Activated CD4-positive, CD25-positive, alpha-beta regulatory T cell (primary cell): ENCODE results near the gene VANGL2.
"Not testable (repeated sequence)": the region's sequence is repeated elsewhere in the genome, so short reads cannot be mapped to it uniquely, and the experiment has no call there.

Source experiments
- DNase-seq, 4 experiments: peaks; one replicate each; lab custom pipeline; 2025; lab: John Stamatoyannopoulos, UW

Gene VANGL2

GRCh38 chr1:160370561-160371345 lies 29.6 kb upstream of the VANGL2 start:
- no peak for DNase-seq

GRCh38 chr1:160371346-160371631 lies 29.1 kb upstream of the VANGL2 start:
- no peak for DNase-seq

GRCh38 chr1:160371756-160372155 lies 28.6 kb upstream of the VANGL2 start:
- DNase-seq, result no peak

DNA sequence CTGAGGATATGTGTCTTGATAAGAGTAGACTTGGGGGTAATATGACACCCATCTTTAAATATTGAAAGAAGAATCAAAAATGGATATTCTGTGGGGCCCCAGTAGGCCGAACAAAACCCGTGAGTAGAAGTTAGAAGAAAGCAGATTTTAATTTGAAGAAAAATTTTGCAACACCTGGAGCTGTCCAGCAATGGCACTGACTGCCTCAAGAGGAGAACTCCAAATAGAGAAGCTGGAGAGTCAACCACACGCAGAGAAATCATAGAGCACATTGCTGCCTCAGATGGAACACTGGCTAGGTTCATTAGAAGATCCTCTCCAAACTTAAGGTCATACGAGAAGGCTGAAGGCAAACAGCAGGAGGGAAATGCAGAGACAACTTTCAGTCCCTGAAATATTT lies 26.7 kb upstream of the VANGL2 start:
- no peak for DNase-seq

DNA sequence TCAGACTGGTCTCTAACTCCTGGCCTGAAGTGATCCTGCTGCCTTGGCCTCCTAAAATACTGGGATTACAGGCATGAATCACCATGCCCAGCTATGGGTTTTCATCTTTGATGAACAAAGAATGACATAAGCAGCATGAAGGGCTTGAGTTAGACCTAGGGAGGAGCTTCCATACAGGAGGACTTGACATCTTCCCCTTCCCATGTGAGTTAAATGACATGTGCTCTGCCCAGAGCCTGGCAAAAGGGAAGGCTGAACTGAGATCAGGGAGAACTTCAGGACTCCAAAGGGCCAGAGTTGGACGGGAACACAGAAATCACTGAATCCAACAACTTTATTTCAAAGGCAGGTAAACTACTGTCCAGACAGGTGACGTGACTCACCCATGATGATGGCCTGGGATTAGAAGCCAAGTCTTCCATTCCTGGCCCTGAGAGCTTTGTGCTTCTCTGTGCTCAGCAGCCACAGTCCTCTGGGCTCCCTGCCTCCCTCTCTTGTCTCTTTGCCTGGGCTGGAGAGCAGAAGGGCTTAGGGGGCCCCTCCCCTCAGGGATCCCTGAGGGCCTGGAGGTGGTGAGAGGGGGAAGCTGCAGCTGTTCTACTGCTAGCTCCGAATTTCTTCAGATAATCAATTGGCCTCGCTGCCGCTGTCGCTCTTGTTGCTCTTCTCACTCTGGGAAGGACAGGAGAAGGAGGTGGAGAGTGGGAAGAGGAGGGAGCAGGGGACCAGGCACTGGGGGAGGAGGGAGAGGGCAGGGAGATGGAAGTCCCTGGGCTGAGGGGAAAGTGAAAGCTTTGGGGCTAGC lies 25.9 kb upstream of the VANGL2 start:
- no peak for DNase-seq

- DNase-seq, result no peak
Observed at GRCh38 chr1:160375788-160376524, 24.4 kb upstream of the VANGL2 start.

DNA sequence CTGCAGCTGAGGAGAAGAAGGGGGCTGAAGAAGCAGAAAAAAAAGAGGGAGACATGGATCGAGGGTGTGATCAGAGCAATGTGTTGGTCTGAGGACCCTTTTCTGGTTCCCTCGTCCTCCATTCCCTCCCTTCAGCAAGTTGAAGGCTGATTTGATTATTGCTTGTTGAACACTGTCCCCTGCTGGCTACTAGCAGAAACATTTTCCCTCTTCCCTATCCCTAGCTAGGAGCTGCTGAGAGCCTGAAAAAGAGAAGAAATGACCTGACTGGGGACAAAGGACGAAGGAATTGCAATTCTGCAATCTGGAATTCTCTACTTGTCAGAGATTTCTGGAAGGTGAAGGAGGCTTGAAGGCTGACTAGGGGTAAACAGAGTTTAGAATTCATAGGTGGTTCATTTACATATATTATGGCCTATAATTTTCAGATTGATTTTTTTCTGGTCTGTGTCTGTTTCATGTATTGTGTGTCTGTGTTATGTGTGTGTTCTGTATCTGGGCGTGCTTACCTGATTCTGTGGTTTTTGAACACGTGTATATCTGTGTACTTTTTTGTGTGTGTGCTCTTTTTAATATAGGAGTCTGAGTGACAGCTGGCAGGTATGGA lies 23.7 kb upstream of the VANGL2 start:
- no peak for DNase-seq

DNA sequence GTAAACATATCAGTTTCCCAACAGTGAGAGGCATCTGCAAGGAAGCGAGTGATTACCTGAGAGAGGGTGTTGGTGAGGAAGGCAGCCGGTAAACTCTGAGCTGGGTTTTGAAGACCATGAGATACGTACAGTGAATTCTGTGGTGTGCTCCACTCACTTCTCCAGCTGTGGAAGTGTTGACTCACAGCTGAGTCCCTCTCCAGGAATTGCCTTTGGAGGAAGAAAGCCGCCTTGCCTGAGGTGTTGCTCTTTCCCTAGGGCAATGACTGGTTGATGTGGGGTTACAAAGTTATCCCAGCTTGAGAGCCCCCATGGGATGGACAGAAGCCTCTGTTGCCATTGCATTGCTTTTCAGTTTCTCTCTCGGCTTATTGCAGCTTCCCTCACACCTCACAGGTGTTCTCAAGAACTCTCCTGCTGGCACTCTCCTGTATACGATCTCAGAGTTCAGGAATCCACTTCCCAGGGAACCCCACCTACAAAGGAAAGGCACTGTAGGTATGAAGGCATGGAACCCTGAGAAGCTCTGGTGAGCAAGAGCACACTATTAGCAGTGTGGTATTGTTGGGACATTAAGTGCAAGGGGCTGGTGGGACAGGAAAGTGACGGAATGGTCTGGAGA lies 22.7 kb upstream of the VANGL2 start:
- DNase-seq, result no peak

- DNase-seq, result not testable (repeated sequence)
Observed at GRCh38 chr1:160384812-160385211, 15.6 kb upstream of the VANGL2 start.

DNA sequence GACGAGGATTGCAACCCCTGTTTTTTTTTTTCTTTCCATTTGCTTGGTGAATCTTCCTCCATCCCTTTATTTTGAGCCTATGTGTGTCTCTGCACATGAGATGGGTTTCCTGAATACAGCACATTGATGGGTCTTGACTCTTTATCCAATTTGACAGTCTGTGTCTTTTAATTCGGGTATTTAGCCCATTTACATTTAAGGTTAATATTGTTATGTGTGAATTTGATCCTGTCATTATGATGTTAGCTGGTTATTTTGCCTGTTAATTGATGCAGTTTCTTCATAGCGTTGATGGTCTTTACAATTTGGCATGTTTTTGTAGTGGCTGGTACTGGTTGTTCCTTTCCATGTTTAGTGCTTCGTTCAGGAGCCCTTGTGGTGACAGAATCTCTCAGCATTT lies 12.0 kb upstream of the VANGL2 start:
- DNase-seq, result not testable (repeated sequence)

GRCh38 chr1:160394673-160395072 lies 5.7 kb upstream of the VANGL2 start:
- DNase-seq, result no peak

GRCh38 chr1:160397651-160398050 lies 2.7 kb upstream of the VANGL2 start:
- no peak for DNase-seq

- DNase-seq, result no peak
Observed at GRCh38 chr1:160398823-160399222, 1.5 kb upstream of the VANGL2 start.

- no peak for DNase-seq
Observed at GRCh38 chr1:160399544-160400222, 681 bp upstream of the VANGL2 start.

DNA sequence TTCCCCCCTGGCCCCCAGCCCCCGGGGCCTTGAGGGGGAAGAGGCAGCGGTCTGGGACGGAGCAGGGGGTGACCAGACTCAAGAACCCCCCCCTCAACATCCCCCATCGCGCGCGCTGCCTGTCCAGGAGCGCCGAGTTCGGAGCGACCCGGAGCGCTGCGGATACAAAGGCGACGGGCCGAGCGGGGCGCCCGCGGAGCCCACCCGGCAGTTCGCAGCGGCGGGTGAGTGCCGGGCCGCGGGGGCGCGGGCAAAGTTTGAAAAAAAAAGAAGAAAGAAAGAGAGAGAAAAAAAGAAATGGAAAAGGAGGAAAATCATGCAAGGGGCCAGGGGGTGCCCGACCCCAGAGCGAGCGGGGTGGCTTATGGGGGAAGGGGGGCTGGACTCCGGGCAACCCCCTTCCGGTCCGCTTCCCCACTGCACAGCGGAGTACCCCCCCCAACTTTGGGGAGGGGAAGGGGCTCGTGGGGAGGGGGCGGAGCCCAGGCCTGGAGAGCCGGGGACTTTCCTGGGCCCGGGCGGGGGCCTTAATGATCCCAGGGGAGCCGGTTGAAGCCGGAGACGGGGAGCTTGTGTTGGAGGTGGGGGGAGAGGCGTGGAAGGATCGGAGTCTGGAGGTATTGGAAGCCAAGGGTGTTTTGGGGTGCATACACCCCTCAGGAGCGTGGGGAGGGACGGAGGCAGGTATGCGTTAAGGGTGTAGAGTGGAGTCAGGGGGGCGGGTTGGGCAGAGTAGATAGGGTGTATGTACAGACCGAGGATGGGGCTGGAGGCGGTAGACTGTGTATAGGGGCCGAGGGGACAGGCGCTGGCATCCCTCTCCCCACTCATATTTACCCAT lies 502 bp downstream of the VANGL2 start:
- DNase-seq, result no peak

- no peak for DNase-seq
Observed at GRCh38 chr1:160401487-160401805, 1.1 kb downstream of the VANGL2 start.

- DNase-seq, result no peak
Observed at GRCh38 chr1:160402001-160402795, 1.8 kb downstream of the VANGL2 start.

DNA sequence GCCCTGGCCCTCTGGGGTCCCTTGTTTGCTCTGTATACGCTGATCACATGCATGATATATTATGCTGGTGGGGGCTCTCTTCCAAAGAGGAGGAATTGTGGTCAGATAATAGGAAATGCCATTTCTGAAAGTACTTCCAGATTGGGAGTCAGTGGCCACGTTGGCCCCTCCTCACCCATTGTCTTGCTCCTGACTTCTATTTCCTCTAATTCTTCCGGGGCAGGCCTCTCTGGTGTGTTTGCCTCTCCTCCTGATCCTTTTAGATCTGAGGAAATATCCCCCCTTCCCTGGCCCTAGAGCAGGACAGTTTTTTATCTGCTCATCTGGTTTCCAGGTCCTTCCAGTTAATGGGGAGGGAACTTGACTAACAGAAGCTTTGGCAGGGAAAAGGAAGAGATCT lies 2.9 kb downstream of the VANGL2 start:
- DNase-seq, result no peak

DNA sequence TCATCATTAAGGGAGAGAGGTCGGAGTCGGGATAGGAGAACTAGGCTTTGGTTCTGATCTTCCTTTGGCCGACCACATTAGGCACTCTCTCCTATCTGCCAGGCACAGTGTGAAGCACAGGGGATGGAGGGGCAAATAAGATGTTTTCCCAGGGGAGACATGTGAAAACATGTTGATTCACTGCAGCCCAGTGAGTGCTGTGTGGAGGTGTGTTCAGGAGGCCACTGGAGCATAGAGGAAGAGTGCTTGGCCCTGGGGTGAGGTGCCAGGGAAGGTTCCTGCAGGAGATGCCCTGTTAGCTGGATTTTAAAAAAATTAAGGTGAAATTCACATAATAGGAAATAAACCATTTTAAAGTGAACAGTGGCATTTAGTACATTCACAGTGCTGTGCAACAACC lies 3.7 kb downstream of the VANGL2 start:
- no peak for DNase-seq

GRCh38 chr1:160405331-160405877 lies 5.0 kb downstream of the VANGL2 start:
- no peak for DNase-seq
